Tibial nerve (tissue), 4 donors: ENCODE results near the gene RNF215.

ENCODE experiments used
- CTCF ChIP-seq, 5 experiments: fragments of 200-600 bp in 3 of 5; fragments of 450-650 bp in 2 of 5; sonication (generic) in 3 of 5; IDR thresholded peaks; one replicate each; pipeline ENCODE4 v1.5.1; 2016 to 2019; ENCODE audit warnings: antibody characterized with exemption in 5 of 5, mild to moderate bottlenecking in 3 of 5, moderate library complexity in 2 of 5
- EP300 ChIP-seq, 2 donors: sonication (generic); formaldehyde crosslinking; IDR thresholded peaks; one replicate each; pipeline ENCODE4 v1.6.1; 2017; ENCODE audit warnings: antibody characterized with exemption in 2 of 2, mild to moderate bottlenecking in 1 of 2
- POLR2A ChIP-seq, 2 donors: fragments of 450-650 bp; IDR thresholded peaks; one replicate each; pipeline ENCODE4 v1.6.1; 2017; ENCODE audit warnings: antibody characterized with exemption in 2 of 2, mild to moderate bottlenecking in 2 of 2, moderate library complexity in 2 of 2

DNA sequence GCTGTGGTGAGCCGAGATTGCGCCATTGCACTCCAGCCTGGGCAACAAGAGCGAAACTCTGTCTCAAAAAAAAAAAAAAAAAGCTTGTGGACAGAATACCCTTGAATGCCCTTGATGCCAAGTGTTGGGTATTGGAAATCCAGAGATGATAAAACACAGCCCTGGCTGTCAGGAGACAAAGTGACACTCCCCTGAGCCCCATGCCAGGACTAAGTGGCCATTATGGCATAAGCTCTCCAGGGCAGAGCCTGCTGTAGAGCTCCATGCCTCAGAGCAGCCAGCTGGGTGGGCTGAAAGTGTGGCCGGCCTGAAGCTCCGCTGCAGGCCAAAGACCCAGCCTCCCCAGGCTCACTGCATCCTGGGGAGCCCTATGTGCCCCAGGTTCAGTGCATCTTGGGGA lies 4.9 kb downstream of the RNF215 start:
- no peak for TF ChIP-seq POLR2A (IDR thresholded peaks at IDR 0.05)
- no peak for TF ChIP-seq CTCF (IDR thresholded peaks at IDR 0.05)
- TF ChIP-seq EP300 (IDR thresholded peaks at IDR 0.05), result no peak
